ENCODE measurements around the gene INPP5A.

INPP5A gene

GRCh38 chr10:132779549-132780294 lies 242.1 kb downstream of the INPP5A start:
- no peak overlapping the region for H2BK12ac ChIP-seq (ENCODE audit: low read length)
- H3K79me1 ChIP-seq (ENCODE audit: low read length), result no peaks in the 10 kb centered on the region
- H2AFZ ChIP-seq (ENCODE audit: insufficient read depth, low read length, poor library complexity), result no peak overlapping the region
- no peak overlapping the region for H3K4me2 ChIP-seq (ENCODE audit: low read length)
- H3K9me3 ChIP-seq (ENCODE audit: insufficient read depth, low read depth, low read length), result peaks cover 11% of the 10 kb centered on the region
- no peak overlapping the region for H2BK5ac ChIP-seq (ENCODE audit: low read depth, low read length, poor library complexity)
- H3K4me3 ChIP-seq (ENCODE audit: low read depth, low read length), result no peak overlapping the region
- no peak overlapping the region for H3K9ac ChIP-seq (ENCODE audit: low read length)
- peaks cover 11 to 13% of the 10 kb centered on the region in 2 experiments for H3K36me3 ChIP-seq (ENCODE audit: control insufficient read depth in 1 of 2, insufficient read depth in 2 of 2, low read length in 2 of 2)
- H3K4ac ChIP-seq (ENCODE audit: low read depth, low read length), result no peak overlapping the region
- H3K27me3 ChIP-seq (ENCODE audit: insufficient read depth, low read length), result peaks cover 20% of the 10 kb centered on the region
- H3K4me1 ChIP-seq (ENCODE audit: control insufficient read depth in 1 of 2, insufficient read depth in 2 of 2, low read length in 2 of 2), result no peaks in the 10 kb centered on the region
- no peaks in the 10 kb centered on the region for H3K79me2 ChIP-seq (ENCODE audit: control insufficient read depth, insufficient read depth, low read length, poor library complexity)
- H2AK5ac ChIP-seq (ENCODE audit: low read length), result no peak overlapping the region
- H4K12ac ChIP-seq (ENCODE audit: low read depth, low read length), result no peak overlapping the region
- WGBS (ENCODE audit: extremely low coverage, insufficient coverage, insufficient read length), result no CpG with 5 or more reads among the region's 41 CpGs
- H3K23ac ChIP-seq (ENCODE audit: low read length), result no peak overlapping the region
- no peak overlapping the region for H3K14ac ChIP-seq (ENCODE audit: low read length)
- no peak for DNase-seq
- no peak overlapping the region for H2BK120ac ChIP-seq (ENCODE audit: insufficient read depth, low read length, poor library complexity)
- no peak overlapping the region for H4K91ac ChIP-seq (ENCODE audit: low read depth, low read length)
- H4K8ac ChIP-seq (ENCODE audit: low read depth, low read length), result no peak overlapping the region
- H3K18ac ChIP-seq (ENCODE audit: low read length), result no peak overlapping the region
- no peak overlapping the region for H3K27ac ChIP-seq (ENCODE audit: low read depth, low read length)

DNA sequence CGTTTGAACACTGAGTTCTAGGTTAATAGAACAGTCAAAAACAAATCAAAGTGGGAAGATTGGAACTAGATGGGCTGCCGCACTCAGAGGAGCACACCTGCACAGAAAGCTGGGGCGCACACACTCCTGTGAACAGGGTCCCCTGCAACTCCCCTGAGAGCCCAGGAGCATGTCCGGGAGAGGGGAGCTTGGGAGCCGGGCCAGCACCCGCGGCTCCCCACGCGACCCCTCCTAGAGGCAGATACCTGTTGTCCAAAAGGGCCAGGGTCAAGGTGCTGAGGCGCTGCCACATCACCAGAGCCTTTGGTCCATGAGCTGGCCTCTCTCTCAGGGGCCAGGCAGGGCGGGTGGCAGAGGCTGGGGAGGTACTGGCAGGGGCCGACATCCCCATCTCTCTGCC lies 242.8 kb downstream of the INPP5A start:
- no CpG with 5 or more reads among the region's 12 CpGs for WGBS (ENCODE audit: extremely low coverage, insufficient coverage, insufficient read length)
- H3K4me1 ChIP-seq (ENCODE audit: control insufficient read depth in 1 of 2, insufficient read depth in 2 of 2, low read length in 2 of 2), result peaks cover 0 to 3% of the 10 kb centered on the region in 2 experiments

DNA sequence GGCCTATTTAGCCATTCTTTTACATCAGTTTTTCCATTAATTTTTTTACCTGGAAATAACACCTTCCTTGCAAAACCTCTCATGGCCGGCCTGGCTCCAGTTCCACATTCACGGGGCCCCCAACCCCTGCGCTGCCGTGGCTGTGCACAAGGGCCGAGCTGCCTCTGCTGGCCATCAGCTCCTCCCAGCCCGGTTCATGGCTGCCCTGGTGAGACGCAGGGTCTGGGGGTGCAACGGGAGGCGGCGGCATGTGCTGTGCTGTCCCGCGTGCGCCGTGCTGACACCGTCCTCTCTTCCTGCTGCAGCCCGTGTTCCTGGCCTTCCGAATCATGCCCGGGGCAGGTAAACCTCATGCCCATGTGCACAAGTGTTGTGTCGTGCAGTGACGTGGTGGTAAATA lies 244.0 kb downstream of the INPP5A start:
- Histone ChIP-seq H3K18ac (ENCODE audit: low read length) (no peak overlapping the region), H3K4ac (ENCODE audit: low read depth, low read length) (no peak overlapping the region), H3K23ac (ENCODE audit: low read length) (no peak overlapping the region), H3K4me3 (ENCODE audit: low read depth, low read length) (peak overlapping the region; percentile 32), H2BK5ac (ENCODE audit: low read depth, low read length, poor library complexity) (no peak overlapping the region), H3K79me2 (ENCODE audit: control insufficient read depth, insufficient read depth, low read length, poor library complexity) (no peaks in the 10 kb centered on the region), H2AK5ac (ENCODE audit: low read length) (no peak overlapping the region), H4K91ac (ENCODE audit: low read depth, low read length) (no peak overlapping the region), H3K4me2 (ENCODE audit: low read length) (no peak overlapping the region), H3K4me1 (ENCODE audit: control insufficient read depth in 1 of 2, insufficient read depth in 2 of 2, low read length in 2 of 2) (peaks cover 0 to 3% of the 10 kb centered on the region in 2 experiments), H3K27ac (ENCODE audit: low read depth, low read length) (no peak overlapping the region), H3K79me1 (ENCODE audit: low read length) (no peaks in the 10 kb centered on the region), H4K12ac (ENCODE audit: low read depth, low read length) (no peak overlapping the region), H3K27me3 (ENCODE audit: insufficient read depth, low read length) (peaks cover 36% of the 10 kb centered on the region), H4K8ac (ENCODE audit: low read depth, low read length) (no peak overlapping the region), H2AFZ (ENCODE audit: insufficient read depth, low read length, poor library complexity) (no peak overlapping the region), H2BK12ac (ENCODE audit: low read length) (no peak overlapping the region), H3K14ac (ENCODE audit: low read length) (no peak overlapping the region), H2BK120ac (ENCODE audit: insufficient read depth, low read length, poor library complexity) (no peak overlapping the region), H3K9ac (ENCODE audit: low read length) (no peak overlapping the region), H3K9me3 (ENCODE audit: insufficient read depth, low read depth, low read length) (peaks cover 16% of the 10 kb centered on the region), H3K36me3 (ENCODE audit: control insufficient read depth in 1 of 2, insufficient read depth in 2 of 2, low read length in 2 of 2) (peaks cover 11 to 13% of the 10 kb centered on the region in 2 experiments)
- DNase-seq, result no peak
- WGBS (ENCODE audit: extremely low coverage, insufficient coverage, insufficient read length), result no CpG with 5 or more reads among the region's 20 CpGs

More for the DNA sequence above, 242.8 kb downstream of the INPP5A start:
- Histone ChIP-seq H3K18ac (ENCODE audit: low read length) (no peak overlapping the region), H3K79me1 (ENCODE audit: low read length) (no peaks in the 10 kb centered on the region), H4K12ac (ENCODE audit: low read depth, low read length) (no peak overlapping the region), H3K79me2 (ENCODE audit: control insufficient read depth, insufficient read depth, low read length, poor library complexity) (no peaks in the 10 kb centered on the region), H3K36me3 (ENCODE audit: control insufficient read depth in 1 of 2, insufficient read depth in 2 of 2, low read length in 2 of 2) (peaks cover 11 to 13% of the 10 kb centered on the region in 2 experiments), H3K14ac (ENCODE audit: low read length) (no peak overlapping the region), H4K8ac (ENCODE audit: low read depth, low read length) (no peak overlapping the region), H2AK5ac (ENCODE audit: low read length) (no peak overlapping the region), H3K23ac (ENCODE audit: low read length) (no peak overlapping the region), H3K27me3 (ENCODE audit: insufficient read depth, low read length) (peaks cover 26% of the 10 kb centered on the region), H3K9me3 (ENCODE audit: insufficient read depth, low read depth, low read length) (peaks cover 13% of the 10 kb centered on the region), H4K91ac (ENCODE audit: low read depth, low read length) (no peak overlapping the region), H2BK5ac (ENCODE audit: low read depth, low read length, poor library complexity) (no peak overlapping the region), H3K4ac (ENCODE audit: low read depth, low read length) (no peak overlapping the region), H3K9ac (ENCODE audit: low read length) (no peak overlapping the region), H3K4me3 (ENCODE audit: low read depth, low read length) (no peak overlapping the region), H3K27ac (ENCODE audit: low read depth, low read length) (no peak overlapping the region), H2BK120ac (ENCODE audit: insufficient read depth, low read length, poor library complexity) (no peak overlapping the region), H3K4me2 (ENCODE audit: low read length) (no peak overlapping the region), H2AFZ (ENCODE audit: insufficient read depth, low read length, poor library complexity) (no peak overlapping the region), H2BK12ac (ENCODE audit: low read length) (no peak overlapping the region)
- DNase-seq, result no peak

DNA sequence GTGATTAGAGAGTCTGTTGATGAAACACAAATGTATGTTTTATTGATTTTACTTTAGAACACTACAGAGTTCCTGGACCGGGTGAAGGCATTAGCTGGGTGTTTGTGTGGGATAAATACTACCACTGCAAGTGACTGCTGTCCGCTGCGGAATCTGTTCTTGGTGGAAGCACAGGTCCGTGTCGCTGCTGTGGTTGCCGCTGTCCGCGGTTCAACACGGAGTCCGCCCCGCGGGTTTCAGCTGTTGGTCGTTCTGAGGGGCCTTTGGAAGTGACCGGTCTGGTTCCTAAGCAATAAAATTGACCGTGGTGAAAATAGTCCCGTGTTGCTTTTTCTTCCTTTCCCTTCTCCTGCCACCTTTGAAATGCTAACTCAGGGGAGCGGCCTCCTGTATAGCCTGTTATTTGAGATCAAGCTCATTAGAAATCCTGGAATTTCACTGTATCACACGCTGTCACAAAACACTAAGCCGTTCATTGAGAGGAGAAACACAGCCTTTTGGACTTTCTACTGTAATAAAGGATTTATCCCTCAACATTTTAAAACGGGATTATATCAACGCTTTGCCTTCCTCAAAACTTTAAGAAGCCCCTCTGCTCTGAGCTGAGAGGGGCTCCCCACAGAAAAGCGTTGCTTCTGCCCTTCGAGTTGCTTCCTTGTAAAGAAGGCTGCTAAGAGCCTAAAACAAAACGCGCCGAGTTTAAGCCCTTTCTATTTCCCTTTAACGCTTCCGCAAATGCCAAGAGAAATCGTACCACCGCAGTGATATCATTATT lies 245.8 kb downstream of the INPP5A start:
- H2BK5ac ChIP-seq (ENCODE audit: low read depth, low read length, poor library complexity), result no peak overlapping the region
- H3K4me3 ChIP-seq (ENCODE audit: low read depth, low read length), result no peak overlapping the region
- H3K23ac ChIP-seq (ENCODE audit: low read length), result no peak overlapping the region
- peaks cover 53% of the 10 kb centered on the region for H3K27me3 ChIP-seq (ENCODE audit: insufficient read depth, low read length)
- no peak overlapping the region for H2AFZ ChIP-seq (ENCODE audit: insufficient read depth, low read length, poor library complexity)
- H2BK120ac ChIP-seq (ENCODE audit: insufficient read depth, low read length, poor library complexity), result no peak overlapping the region
- H2AK5ac ChIP-seq (ENCODE audit: low read length), result no peak overlapping the region
- WGBS (ENCODE audit: extremely low coverage, insufficient coverage, insufficient read length), result no CpG with 5 or more reads among the region's 30 CpGs
- peaks cover 6 to 10% of the 10 kb centered on the region in 2 experiments for H3K36me3 ChIP-seq (ENCODE audit: control insufficient read depth in 1 of 2, insufficient read depth in 2 of 2, low read length in 2 of 2)
- no peaks in the 10 kb centered on the region for H3K79me1 ChIP-seq (ENCODE audit: low read length)
- no peak overlapping the region for H3K4ac ChIP-seq (ENCODE audit: low read depth, low read length)
- H3K27ac ChIP-seq (ENCODE audit: low read depth, low read length), result no peak overlapping the region
- no peak overlapping the region for H3K18ac ChIP-seq (ENCODE audit: low read length)
- no peak overlapping the region for H2BK12ac ChIP-seq (ENCODE audit: low read length)
- H4K12ac ChIP-seq (ENCODE audit: low read depth, low read length), result no peak overlapping the region
- H3K9me3 ChIP-seq (ENCODE audit: insufficient read depth, low read depth, low read length), result peaks cover 16% of the 10 kb centered on the region
- no peak for DNase-seq
- H3K14ac ChIP-seq (ENCODE audit: low read length), result no peak overlapping the region
- no peak overlapping the region for H3K9ac ChIP-seq (ENCODE audit: low read length)
- no peaks in the 10 kb centered on the region for H3K79me2 ChIP-seq (ENCODE audit: control insufficient read depth, insufficient read depth, low read length, poor library complexity)
- peaks cover 9 to 12% of the 10 kb centered on the region in 2 experiments for H3K4me1 ChIP-seq (ENCODE audit: control insufficient read depth in 1 of 2, insufficient read depth in 2 of 2, low read length in 2 of 2)
- no peak overlapping the region for H4K8ac ChIP-seq (ENCODE audit: low read depth, low read length)
- no peak overlapping the region for H4K91ac ChIP-seq (ENCODE audit: low read depth, low read length)
- H3K4me2 ChIP-seq (ENCODE audit: low read length), result no peak overlapping the region
